HG03196 (cell line): ENCODE results near the gene GAMT.
"Not testable (repeated sequence)": the region's sequence is repeated elsewhere in the genome, so short reads cannot be mapped to it uniquely, and the experiment has no call there.

Experiments
- ATAC-seq: cut with Tn5 transposase; IDR thresholded peaks from one replicate; pipeline ENCODE4 v1.9.1; 2021; ENCODE audit not compliant: unreplicated experiment

The GAMT gene

GRCh38 chr19:1401138-1401888 is at the start of gene GAMT:
Gene GAMT, minus strand, starts transcription at chr19:1401542. Its CDS starts 66 bp downstream, at chr19:1401476.
- ATAC-seq: no peak

- ATAC-seq: no peak
Observed at GRCh38 chr19:1449467-1450442, 48.4 kb upstream of the GAMT start, which contains the start of gene APC2. Gene APC2, plus strand, starts transcription at chr19:1450121. Its CDS starts 2,881 bp downstream, at chr19:1453002.

- no peak for ATAC-seq
Observed at GRCh38 chr19:1447944-1448343, 46.6 kb upstream of the GAMT start.

GRCh38 chr19:1447504-1447903 is 46.2 kb upstream of the GAMT start:
- no peak for ATAC-seq

GRCh38 chr19:1446713-1447481 is 45.6 kb upstream of the GAMT start:
- no peak for ATAC-seq

- ATAC-seq: no peak
Observed at GRCh38 chr19:1445932-1446712, 44.8 kb upstream of the GAMT start.

- peak; percentile 73 for ATAC-seq
Observed at GRCh38 chr19:1445185-1445931, 44.0 kb upstream of the GAMT start.

GRCh38 chr19:1441677-1442438 is 40.5 kb upstream of the GAMT start:
- no peak for ATAC-seq

- ATAC-seq: no peak
Observed at GRCh38 chr19:1441022-1441426, 39.7 kb upstream of the GAMT start.

- no peak for ATAC-seq
Observed at GRCh38 chr19:1440418-1440801, 39.1 kb upstream of the GAMT start.

GRCh38 chr19:1439525-1440417 is 38.4 kb upstream of the GAMT start:
- not testable (repeated sequence) for ATAC-seq

- no peak for ATAC-seq
Observed at GRCh38 chr19:1438933-1439354, 37.6 kb upstream of the GAMT start.

- ATAC-seq: peak; percentile 74
Observed at GRCh38 chr19:1438035-1438932, 36.9 kb upstream of the GAMT start, which contains the start of gene RPS15. Gene RPS15, plus strand, starts transcription at chr19:1438396. Its CDS starts 30 bp downstream, at chr19:1438426.

GRCh38 chr19:1437609-1438008 is 36.3 kb upstream of the GAMT start:
- ATAC-seq: no peak

GRCh38 chr19:1435378-1435989 is 34.1 kb upstream of the GAMT start:
- ATAC-seq: no peak

- no peak for ATAC-seq
Observed at GRCh38 chr19:1434577-1435060, 33.3 kb upstream of the GAMT start.
